ENCODE data around the gene NDFIP2.

Gene NDFIP2

DNA sequence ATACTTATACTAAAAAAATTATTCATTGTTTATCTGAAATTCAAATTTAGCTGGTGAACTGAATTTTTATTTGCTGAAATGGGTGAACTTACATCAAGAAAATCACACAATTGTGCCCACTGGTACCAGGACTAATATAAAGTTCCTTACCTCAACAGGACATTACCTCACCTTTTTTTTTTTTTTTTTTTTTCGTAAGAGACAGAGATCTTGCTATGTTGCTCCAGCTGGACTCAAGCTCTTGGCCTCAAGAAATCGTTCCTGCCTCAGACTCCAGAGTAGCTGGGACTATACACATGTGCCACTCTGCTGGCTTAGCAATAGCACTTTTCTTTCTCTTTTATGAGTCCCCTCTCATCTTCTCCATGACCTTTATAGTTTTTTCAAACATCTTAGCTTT is 22.5 kb upstream of the NDFIP2 start:
- DNase-seq (ENCODE audit: extremely low read depth in 1 of 2, low read depth in 1 of 2), result no peak

DNA sequence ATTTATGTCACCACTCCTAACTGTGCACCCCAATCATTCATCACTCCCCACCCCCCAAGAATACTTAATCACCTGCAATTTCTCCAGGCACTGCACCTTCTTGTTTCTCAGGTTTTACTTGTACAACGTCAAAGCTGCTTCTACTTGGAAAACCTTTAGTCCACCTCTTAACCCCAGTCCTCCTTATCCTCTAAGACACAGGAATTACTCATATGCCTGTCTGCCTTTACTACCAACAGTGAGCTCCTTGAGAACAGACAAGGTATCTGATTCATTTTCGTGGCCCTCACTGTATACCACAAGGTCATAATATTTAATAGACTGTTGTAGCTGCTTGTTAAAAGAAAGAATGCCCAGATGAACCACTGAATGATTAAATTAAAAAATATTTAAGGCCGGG is 21.0 kb upstream of the NDFIP2 start:
- DNase-seq (ENCODE audit: extremely low read depth in 1 of 2, low read depth in 1 of 2), result no peak

DNA sequence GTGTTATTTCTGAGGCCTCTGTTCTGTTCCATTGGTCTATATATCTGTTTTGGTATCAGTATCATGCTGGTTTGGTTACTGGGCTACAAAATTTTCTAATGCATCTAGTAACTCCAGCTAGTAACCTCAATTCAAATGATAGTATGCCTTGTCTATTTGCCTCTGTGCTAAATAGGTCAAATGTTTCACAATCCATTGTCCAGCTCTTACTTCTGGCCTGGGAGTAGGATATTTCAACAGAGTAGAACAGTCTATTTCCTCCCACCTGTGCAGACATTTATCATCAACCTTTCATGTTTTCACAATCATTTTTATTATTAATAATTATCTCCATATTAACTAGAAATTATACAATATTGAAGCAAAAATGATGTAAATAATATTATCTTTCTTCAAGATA is 18.1 kb upstream of the NDFIP2 start:
- no peak for DNase-seq (ENCODE audit: extremely low read depth in 1 of 2, low read depth in 1 of 2)

DNA sequence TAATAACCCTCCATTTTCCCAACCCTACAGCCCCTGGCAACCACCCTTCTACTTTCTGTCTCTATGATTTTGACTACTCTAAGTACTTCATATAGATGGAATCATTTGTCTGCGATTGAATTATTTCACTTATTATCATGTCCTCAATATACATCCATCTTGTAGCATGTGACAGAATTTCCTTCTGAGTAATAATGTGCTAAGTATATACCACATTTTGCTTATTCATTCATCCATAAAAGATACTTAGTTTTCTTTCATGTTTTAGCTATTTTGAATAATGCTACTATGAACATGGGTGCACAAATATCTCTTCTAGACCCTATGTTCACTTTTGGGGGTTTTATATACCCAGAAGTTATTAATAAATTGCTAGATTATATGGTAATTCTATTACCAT is 17.4 kb upstream of the NDFIP2 start:
- no peak for DNase-seq (ENCODE audit: extremely low read depth in 1 of 2, low read depth in 1 of 2)

DNA sequence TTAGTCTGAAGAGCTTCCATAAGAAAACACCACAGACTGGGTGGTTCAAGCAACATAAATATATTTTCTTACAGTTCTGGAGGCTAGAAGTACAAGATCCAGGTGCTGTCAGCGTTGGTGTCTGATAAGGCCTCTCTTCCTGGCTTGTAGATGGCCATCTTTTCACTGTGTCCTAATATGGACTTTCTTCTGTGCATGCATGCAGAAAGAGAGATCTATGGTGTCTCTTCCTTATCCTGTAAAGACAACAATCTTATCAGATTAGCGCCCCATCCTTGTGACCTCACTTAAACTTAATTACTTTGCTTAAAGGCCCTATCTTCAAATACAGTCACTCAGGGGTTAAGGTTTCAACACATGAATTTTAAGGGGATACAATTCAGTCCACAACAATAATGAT is 14.1 kb upstream of the NDFIP2 start:
- DNase-seq (ENCODE audit: extremely low read depth in 1 of 2, low read depth in 1 of 2), result no peak

DNA sequence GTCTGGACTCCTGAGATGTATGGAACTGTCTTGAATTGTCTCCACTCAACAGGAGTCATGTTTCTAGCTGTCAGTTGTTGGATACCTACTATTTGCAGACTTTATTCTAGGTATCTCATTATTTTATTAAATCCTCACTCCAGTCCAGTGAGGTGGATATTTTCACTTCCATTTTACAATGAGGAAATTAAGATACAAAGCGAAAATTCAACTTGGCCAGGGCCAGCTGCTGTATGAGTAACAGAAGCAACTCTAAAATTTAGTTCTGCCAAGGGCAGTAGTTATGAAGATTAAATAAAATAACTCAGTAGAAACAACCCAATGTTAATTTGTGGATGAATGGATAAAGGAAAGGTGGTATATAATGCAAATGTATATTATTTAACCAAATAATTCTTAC is 12.6 kb upstream of the NDFIP2 start:
- DNase-seq (ENCODE audit: extremely low read depth in 1 of 2, low read depth in 1 of 2), result no peak

DNA sequence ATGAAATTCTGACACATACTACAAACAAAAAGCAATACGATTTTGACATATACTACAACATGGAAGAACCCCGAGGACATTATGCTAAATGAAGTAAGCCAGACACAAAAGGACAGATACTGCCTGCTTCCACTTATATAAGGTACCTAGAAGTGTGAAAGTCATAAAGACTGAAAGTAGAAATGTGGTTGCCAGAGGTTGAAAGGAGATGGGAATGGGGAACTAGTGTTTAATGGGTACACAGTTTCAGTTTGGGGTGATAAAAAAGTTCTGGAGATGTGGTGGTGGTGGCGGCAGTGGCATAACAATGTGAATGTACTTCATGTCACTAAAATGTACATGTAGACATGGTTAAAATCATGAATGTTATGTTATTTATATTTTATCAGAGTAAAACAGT is 12.1 kb upstream of the NDFIP2 start:
- DNase-seq (ENCODE audit: extremely low read depth in 1 of 2, low read depth in 1 of 2), result no peak

DNA sequence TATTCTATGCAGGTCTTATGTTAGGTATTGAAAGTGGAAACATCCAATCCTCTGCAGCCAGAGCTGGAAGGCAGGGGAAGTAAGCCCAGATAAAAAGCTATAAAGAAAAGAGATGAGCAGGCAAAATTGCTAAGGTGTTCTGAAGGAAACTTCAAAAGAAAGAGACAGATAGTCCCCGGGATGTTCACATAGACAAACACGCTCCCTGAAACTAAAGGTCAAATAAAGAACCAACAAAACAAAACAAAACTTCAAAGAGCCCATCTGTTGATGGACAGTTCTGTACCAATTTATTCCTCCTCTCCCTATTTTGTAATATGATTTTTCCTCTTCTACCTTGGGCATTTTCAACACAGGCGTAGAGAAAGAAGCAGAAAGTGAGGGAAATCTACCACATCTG is 11.3 kb upstream of the NDFIP2 start:
- no peak for DNase-seq (ENCODE audit: extremely low read depth in 1 of 2, low read depth in 1 of 2)

DNA sequence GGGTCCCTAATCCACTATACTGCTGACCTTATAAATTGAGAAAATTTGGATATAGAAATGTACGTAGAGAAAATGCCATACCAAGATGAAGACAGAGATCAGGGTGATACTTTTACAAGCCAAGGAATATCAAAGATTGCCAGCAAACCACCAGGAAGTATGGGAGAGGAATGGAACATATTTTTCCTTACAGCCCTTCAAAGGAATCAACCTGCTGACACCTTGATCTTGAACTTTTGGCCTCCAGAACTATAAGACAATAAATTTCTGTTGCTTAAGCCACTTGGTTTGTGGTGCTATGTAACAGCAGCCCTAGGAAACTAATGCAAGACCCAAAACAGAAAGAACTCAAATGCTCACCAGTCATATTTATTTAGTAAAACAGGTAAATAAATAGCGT is 10.3 kb upstream of the NDFIP2 start:
- DNase-seq (ENCODE audit: extremely low read depth in 1 of 2, low read depth in 1 of 2), result no peak

DNA sequence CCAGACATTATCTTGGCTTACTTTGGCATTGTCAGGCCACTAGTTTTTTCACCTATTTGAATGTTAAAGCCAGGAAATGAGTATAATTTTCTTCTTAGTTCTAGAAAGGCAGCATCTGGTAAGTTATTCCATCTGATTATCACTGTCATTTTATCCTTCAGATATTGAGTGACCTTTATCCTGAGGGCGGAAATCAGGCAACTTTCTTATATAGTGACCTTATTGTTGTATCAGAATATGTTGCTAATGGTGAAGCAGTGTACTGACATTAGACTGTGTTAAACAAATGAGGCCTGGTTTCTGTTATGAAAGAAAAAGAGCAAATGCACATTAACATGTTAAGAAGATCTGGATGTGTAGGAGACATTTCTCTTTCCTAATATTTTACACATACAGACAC is 5.4 kb upstream of the NDFIP2 start:
- DNase-seq (ENCODE audit: extremely low read depth in 1 of 2, low read depth in 1 of 2), result no peak

DNA sequence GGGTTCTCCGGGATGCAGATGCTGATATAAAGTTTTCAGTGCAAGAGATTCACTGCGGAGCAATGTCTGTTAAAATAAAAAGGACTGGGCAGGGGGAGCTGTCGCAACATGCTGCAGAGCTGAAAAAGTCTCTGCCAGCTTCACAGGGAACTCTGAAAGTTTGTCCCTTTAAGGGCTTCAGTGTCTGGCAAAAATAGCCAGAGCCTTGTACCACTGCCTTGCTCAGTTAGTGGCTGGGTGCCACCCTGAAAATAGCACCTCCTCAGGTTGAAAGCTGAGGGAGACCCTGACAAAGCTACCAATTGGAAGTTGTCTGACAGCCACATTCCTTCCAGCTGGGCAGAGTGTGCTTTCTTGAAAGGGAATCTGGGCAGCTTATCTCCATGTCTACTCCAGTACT is 3.0 kb upstream of the NDFIP2 start:
- no peak for DNase-seq (ENCODE audit: extremely low read depth in 1 of 2, low read depth in 1 of 2)

DNA sequence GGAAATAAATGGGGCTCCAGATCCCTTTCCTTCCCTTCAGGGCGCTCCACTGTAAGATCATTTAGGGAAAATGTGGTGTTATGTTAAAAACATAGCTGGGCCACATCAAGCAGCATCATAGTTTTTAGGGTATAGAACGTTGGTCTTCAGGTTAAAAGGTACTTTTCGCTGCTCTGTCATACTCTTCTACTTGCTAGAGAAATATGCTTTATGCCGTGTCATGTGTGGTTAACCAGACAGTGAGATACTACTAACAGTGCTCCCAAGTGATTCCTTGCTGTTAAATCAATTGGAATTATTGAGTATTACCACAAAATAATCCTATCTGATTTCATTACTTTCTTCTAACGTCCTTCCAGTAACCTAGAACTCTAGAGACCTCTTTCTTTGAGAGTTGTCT is 1.1 kb upstream of the NDFIP2 start:
- DNase-seq (ENCODE audit: extremely low read depth in 1 of 2, low read depth in 1 of 2), result no peak

DNA sequence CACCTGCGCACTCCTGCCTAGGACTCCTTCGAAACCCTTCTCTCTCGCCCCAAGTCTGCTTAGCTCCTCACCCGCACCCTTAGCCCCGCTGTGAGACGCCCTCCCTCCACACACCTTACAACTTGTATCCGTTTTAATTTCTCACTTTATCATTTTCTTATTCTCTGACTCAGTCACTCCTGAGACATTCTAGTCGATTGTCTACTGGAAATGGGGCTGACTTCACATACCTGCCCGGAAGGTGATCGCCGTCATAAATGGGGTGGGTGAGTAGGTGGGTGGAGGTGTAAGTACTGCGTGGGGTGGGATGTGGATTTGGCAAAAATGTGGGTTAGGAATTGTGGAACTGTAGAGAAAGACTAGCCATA is 714 bp downstream of the NDFIP2 start:
- DNase-seq (ENCODE audit: extremely low read depth in 1 of 2, low read depth in 1 of 2), result peak; percentile 47 to 84

DNA sequence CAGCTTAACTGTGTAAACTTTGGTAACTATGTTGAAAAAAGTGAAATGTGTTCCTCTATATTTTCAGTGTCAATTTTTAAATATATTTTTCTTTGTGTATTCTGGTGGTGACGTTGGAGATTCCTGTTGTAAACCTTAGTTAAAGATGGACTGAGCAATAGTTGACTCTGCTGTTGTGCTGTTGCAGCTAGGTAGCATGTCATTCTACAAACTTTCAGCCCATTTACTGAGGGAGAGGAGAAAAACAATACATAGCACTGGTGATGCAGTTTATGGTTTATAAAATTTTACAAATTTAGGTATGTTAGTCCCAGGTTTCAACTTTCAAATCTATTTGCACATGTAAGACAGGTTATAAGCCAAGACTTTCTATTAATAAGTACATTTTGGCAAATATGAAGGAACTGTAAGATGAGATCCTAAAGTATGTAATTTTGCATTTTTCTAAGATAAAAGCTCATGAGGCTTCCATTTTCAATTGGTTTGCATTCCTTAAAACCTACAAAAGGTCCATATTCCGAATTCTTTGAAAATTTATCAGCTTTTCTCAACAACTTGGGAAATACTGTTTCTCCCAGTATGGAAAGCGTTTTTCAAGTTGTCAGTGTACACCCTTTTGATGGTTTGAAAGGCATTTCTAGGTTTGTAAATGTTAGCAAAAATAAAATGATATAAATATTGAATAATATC is 1.5 kb downstream of the NDFIP2 start:
- DNase-seq (ENCODE audit: extremely low read depth in 1 of 2, low read depth in 1 of 2), result no peak

DNA sequence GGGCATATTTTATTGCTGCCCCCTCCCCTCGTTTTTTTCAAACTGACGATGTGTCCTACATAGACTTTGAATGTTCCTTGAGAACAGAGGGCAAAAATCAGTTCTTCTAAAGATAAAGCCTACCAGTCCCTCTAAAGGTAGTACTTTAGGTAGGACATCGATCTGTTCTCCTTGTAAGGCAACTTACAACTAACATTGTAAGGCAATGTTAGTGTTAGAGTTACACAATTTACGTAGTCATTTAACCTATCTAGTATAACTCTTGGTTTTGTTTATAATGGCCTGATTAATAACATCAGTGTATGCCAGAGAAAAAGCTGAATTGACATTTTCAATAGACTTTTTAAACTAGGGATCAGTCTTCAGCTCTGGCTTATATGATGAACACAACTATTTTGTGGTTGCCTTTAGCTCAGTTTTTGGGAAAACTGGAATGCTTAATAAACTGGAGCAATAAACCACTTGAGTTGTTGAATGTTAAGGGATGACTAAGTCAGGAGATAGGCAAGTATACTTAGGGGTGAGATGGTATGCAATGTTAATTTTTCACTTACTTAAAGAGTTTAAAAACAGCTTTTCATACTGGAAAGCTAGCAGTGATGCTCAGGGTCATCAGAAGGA is 2.2 kb downstream of the NDFIP2 start:
- DNase-seq (ENCODE audit: extremely low read depth in 1 of 2, low read depth in 1 of 2), result no peak

DNA sequence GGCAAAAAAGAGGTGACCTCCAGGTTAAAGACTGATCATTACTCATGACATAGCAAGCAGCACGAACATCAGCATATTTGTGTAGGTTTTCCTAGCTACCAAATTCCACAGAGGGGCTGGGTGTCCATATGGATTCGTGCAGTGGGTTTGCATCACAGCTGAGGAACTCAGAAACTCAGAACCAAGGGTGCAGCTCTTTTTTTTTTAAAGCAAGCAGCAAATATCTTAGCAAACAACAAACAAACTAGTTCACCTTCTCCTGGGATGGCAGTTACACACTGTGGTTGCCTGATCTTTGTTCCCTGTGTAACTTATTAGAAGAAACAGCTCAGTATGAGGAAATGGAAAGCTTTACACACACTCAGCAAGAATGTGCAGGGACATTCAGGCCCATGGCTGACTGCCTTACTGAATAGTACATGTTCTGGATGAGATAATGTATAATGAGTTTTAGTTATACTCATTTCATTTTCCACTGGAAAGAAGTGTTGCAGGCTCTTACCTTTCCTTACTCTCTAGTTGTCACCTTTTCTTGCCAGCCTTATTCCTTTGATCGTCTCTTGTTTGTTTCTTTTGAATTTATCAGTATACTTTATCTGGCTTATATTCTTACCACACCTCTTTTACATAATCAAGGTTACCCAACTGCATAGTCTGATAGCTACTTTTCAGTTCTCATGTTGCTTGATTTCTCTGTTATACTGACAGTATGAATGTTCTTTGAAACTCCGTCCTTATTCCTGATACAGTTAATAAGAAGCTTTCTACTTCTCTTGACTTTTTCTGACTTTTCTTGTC is 4.3 kb downstream of the NDFIP2 start:
- DNase-seq (ENCODE audit: extremely low read depth in 1 of 2, low read depth in 1 of 2), result peak in 1 of 2 donors; percentile 25

DNA sequence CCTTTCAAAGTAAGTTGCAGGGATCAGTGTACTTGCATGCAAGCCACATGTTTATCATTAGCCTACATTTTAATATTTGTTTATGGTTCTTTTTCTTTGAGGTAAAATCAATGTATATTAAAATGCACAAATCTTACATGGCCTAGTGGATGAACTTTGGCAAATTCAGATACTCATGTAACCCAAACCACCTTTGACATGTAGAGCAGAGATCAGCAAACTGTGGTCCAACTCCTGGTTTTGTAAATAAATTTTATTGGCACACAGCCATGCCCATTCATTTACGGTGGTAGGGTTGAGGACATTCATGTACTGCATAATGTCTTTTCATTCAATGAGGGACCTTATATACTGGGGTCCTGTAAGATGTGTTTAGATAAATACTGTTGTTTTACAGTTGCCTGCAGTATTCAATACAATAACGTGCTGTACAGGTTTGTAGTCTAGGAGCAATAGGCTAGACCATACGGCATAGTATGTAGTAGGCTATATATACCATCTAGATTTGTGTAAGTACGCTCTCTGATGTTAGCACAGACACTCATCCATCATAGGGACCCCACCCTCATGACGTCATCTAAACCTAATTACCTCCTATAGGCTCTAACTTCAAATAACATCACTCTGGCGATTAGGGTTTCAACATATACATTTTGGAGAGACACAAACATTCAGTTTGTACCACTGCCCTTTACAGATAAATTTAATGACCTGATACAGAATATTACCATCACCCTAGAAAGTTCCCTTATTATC is 5.7 kb downstream of the NDFIP2 start:
- no peak for DNase-seq (ENCODE audit: extremely low read depth in 1 of 2, low read depth in 1 of 2)

DNA sequence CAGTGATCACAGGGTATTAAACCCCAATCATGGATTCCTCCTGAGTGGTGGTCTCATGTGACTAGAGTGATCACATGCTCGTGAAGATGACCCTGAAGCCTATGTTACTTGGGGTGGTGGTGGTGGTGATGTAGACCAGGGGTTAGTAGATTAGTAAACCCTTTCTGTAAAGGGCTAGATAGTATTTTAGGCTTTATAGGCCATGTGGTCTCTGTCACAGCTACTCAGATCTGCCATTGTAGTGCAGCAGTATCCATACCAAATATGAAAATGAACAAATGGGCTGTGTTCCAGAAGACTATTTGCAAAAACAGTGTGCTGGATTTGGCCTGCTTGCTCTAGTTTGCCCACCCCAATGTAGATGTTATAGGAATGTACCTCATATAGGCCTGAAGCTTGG is 9.4 kb downstream of the NDFIP2 start:
- no peak for DNase-seq (ENCODE audit: extremely low read depth in 1 of 2, low read depth in 1 of 2)

DNA sequence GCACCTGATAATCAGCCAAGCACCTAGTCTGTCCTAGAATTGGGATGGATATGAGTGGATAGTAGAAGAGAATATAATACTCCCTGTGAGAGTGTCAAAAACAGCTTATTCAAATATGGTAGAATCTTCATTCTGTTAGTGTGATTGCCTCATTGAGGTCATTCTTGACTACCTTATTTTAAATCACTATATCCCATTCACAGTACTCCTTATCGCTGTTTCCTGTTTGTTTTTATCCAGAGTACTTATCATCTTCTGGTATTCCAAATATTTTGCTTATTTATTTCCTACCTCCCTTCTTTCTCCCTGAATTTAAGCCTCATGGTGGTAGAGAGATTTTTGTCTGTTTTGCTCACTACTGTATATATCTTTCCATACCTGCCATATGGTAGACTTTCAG is 9.9 kb downstream of the NDFIP2 start:
- no peak for DNase-seq (ENCODE audit: extremely low read depth in 1 of 2, low read depth in 1 of 2)

DNA sequence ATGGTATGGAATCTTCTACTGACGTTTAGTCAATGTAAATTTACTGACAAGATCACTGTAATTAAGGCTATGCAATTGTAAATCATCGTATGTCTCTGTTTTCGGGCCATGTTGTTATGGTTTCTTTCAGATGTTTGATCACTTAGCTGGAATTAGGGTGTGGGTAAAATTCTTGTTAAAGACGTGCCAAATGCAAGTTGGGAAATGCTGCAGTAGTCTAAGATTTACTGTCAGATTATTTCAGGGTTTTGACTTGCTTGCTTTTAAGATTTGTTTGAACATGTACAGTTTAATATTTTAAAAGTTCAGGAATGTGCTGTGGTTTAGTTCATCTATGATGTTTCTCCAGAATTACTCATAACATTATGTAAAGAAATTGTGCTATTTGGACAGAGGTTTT is 10.8 kb downstream of the NDFIP2 start:
- no peak for DNase-seq (ENCODE audit: extremely low read depth in 1 of 2, low read depth in 1 of 2)

DNA sequence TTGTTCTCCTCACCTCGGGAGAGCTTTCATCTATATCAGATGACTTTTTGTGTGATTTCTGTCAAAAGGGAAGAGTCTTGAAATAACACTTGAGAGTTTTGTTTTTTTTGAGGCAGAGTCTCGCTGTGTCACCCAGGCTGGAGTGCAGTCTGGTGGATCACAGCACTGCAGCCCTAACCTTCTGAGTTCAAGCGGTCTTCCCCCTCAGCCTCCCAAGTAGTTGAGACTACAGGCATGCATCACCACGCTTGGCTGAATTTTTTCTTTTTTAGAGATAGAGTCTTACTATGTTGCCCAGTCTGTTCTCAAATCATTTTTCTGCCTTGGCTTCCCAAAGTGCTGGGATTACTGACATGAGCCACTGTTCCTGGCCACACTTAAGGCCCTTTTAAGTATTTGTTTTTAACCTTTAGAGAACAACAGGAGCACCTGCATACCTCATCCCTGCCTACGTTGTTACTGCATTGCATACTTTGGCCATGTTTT is 11.4 kb downstream of the NDFIP2 start:
- DNase-seq (ENCODE audit: extremely low read depth in 1 of 2, low read depth in 1 of 2), result no peak
